Skeletal muscle satellite cell (primary cell): ENCODE results near the gene TRIM49. TPM values are rescaled to one million over a fixed set of nuclear protein-coding genes. Genes with fewer than 3 reads are reported as not detected.
"Not testable (repeated sequence)": the region's sequence is repeated elsewhere in the genome, so short reads cannot be mapped to it uniquely, and the experiment has no call there.

Source experiments
- H3K27me3 ChIP-seq: 2 replicates; pipeline ENCODE4 v1.7.0; 2013; ENCODE audit warnings: low read length; ENCODE audit not compliant: control insufficient read depth, insufficient read depth
- H3K36me3 ChIP-seq: 2 replicates; pipeline ENCODE4 v1.7.0; 2013; ENCODE audit warnings: mild to moderate bottlenecking, control low read depth, low read length; ENCODE audit not compliant: insufficient read depth
- H3K4me1 ChIP-seq: 2 replicates; pipeline ENCODE4 v1.7.0; 2013; ENCODE audit warnings: low read length; ENCODE audit not compliant: control insufficient read depth, insufficient read depth
- H3K4me2 ChIP-seq: 2 replicates; pipeline ENCODE4 v1.7.0; 2013; ENCODE audit warnings: mild to moderate bottlenecking, low read length
- H3K4me3 ChIP-seq: 2 replicates; pipeline ENCODE4 v1.7.0; 2013; ENCODE audit warnings: low read length
- H3K9ac ChIP-seq: 2 replicates; pipeline ENCODE4 v1.7.0; 2013; ENCODE audit warnings: mild to moderate bottlenecking, low read depth, low read length, moderate library complexity
- H3K9me3 ChIP-seq: replicated peaks from 2 replicates; pipeline ENCODE4 v1.7.0; 2013; ENCODE audit warnings: mild to moderate bottlenecking, control low read depth, low read length
- small RNA-seq: library from RNA; depleted of rRNA; stranded (forward); fragments of <200 nt; gene quantifications from one replicate; pipeline ENCODE3, GENCODE V24; 2012
- total RNA-seq: library from RNA; depleted of rRNA; stranded (reverse); fragments of >200 nt; gene quantifications from 2 replicates; pipeline ENCODE4 v1.2.3, GENCODE V29; 2012; rRNA removed

TRIM49 gene
- total RNA-seq = not detected in 2 replicates

GRCh38 chr11:89808475-89808874, at the start of gene TRIM49:
Gene TRIM49, minus strand, starts transcription at chr11:89808575. Its CDS starts 4,106 bp downstream, at chr11:89804469.
- H3K9me3 ChIP-seq, H3K4me2 ChIP-seq, H3K36me3 ChIP-seq, H3K27me3 ChIP-seq, H3K4me1 ChIP-seq, H3K4me3 ChIP-seq, H3K9ac ChIP-seq: not testable (repeated sequence)

GRCh38 chr11:89826694-89827093, 18.3 kb upstream of the TRIM49 start:
- H3K4me3 ChIP-seq, H3K9ac ChIP-seq, H3K4me2 ChIP-seq, H3K36me3 ChIP-seq, H3K9me3 ChIP-seq, H3K27me3 ChIP-seq, H3K4me1 ChIP-seq: not testable (repeated sequence)

GRCh38 chr11:89820008-89820407, 11.6 kb upstream of the TRIM49 start:
- H3K36me3 ChIP-seq, H3K4me1 ChIP-seq, H3K9ac ChIP-seq, H3K9me3 ChIP-seq, H3K4me2 ChIP-seq, H3K4me3 ChIP-seq, H3K27me3 ChIP-seq: not testable (repeated sequence)

- not testable (repeated sequence) for H3K9me3 ChIP-seq, H3K4me3 ChIP-seq, H3K4me1 ChIP-seq, H3K4me2 ChIP-seq, H3K36me3 ChIP-seq, H3K9ac ChIP-seq, H3K27me3 ChIP-seq
These were observed 5.2 kb upstream of the TRIM49 start for GRCh38 chr11:89813535-89813934.

- H3K36me3 ChIP-seq, H3K9ac ChIP-seq, H3K4me1 ChIP-seq, H3K9me3 ChIP-seq, H3K27me3 ChIP-seq, H3K4me2 ChIP-seq, H3K4me3 ChIP-seq: not testable (repeated sequence)
These were observed 20.8 kb downstream of the TRIM49 start for GRCh38 chr11:89787506-89788063.

- H3K9ac ChIP-seq, H3K9me3 ChIP-seq, H3K4me1 ChIP-seq, H3K4me2 ChIP-seq, H3K27me3 ChIP-seq, H3K4me3 ChIP-seq, H3K36me3 ChIP-seq: not testable (repeated sequence)
These were observed 22.6 kb downstream of the TRIM49 start for GRCh38 chr11:89785726-89786125.

GRCh38 chr11:89750822-89751221, 57.6 kb downstream of the TRIM49 start:
- H3K9me3 ChIP-seq, H3K4me3 ChIP-seq, H3K36me3 ChIP-seq, H3K4me2 ChIP-seq, H3K4me1 ChIP-seq, H3K27me3 ChIP-seq, H3K9ac ChIP-seq: not testable (repeated sequence)

Small RNAs within 50 kb of the gene (small RNA-seq; reads per million reads assigned to genes)
- not detected for gene AP003122.3
